Measurements from ENCODE around the gene PRAMEF15. TPM values are rescaled to one million over a fixed set of nuclear protein-coding genes. Genes with fewer than 3 reads are reported as not detected.
A peak's percentile ranks its signal among the peaks of the same experiment; 100 is the strongest.
"Not testable (repeated sequence)": the region's sequence is repeated elsewhere in the genome, so short reads cannot be mapped to it uniquely, and the experiment has no call there.

Gene PRAMEF15
- total and polyA plus RNA-seq, 2 of the 13 experiments (the other 11 are each of a cell fraction or from before 2014, with no cell fraction given): not detected

DNA sequence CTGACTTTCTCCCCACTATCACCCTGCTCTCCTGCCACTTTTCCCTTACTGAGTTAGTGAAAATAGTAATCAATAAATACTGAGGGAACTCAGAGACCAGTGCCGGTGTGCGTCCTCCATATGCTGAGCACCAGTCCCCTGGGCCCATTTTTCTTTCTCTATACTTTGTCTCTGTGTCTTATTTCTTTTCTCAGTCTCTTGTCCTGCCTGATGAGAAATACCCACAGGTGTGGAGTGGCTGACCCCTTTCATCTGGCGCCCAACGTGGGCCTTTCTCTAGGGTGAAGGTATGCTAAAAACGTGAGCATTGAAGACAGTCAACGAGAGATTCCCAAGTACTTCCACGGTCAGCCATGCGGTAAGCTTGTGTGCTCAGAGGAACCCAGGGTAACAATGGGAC, 38.1 kb downstream of the PRAMEF15 start:
- CTCF ChIA-PET (ENCODE audit: low intra/inter-chr PET ratio, low total read pairs); H3K4me2 ChIP-seq (ENCODE audit: low read depth, low read length); H3K4me3 ChIP-seq (replicated peaks in 1 of 3; ENCODE audit: insufficient read depth in 1 of 3, low read depth in 2 of 3, low read length in 3 of 3); in situ Hi-C loops (cut with HindIII; ENCODE audit: extremely low pct_ligation_motif_present, low pct_unique_long_range_greater_than_20kb); FAIRE-seq; BruUV-seq (replicated peaks); H3K36me3 ChIP-seq (replicated peaks in 1 of 2; ENCODE audit: control insufficient read depth in 1 of 2, insufficient read depth in 2 of 2, low read length in 2 of 2); H2AFZ ChIP-seq (ENCODE audit: low read length); ATAC-seq; DNase-seq (ENCODE audit: low spot score); H3K9me3 ChIP-seq (ENCODE audit: low read length); H3K4me1 ChIP-seq (ENCODE audit: insufficient read depth, low read length); intact Hi-C loops (cut with micrococcal nuclease; ENCODE audit: unreplicated experiment); H3K9ac ChIP-seq (ENCODE audit: insufficient read depth, low read depth, low read length); H3K79me2 ChIP-seq (ENCODE audit: insufficient read depth, low read length); POLR2A ChIA-PET; H3K27ac ChIP-seq (ENCODE audit: extremely low read length, insufficient read depth, low read length); H4K20me1 ChIP-seq (ENCODE audit: insufficient read depth, low read length); H3K27me3 ChIP-seq (ENCODE audit: control insufficient read depth in 1 of 2, insufficient read depth in 2 of 2, low read length in 2 of 2): not testable (repeated sequence)
- 45% methylated on average over 8 of the region's 8 CpGs for WGBS (ENCODE audit: low lambda C conversion rate)

DNA sequence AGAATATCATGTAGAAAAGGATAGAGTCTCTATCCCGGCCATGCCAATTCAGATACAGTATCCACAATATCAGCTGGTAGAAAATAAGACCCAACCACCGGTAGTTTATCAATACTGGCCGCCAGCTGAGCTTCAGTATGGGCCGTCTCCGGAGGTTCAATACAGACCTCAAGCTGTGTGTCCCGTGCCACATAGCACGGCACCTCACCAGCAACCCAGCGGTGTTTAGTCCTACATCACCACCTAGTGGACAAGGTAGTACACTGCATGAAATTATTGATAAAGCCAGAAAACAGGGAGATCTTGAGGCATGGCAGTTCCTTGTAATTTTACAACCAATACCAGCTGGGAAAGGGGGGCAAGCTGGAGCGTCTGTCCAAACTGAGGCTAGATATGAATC, 39.1 kb downstream of the PRAMEF15 start:
- H3K79me2 ChIP-seq (ENCODE audit: insufficient read depth, low read length); H3K36me3 ChIP-seq (replicated peaks in 1 of 2; ENCODE audit: control insufficient read depth in 1 of 2, insufficient read depth in 2 of 2, low read length in 2 of 2); H3K27me3 ChIP-seq (ENCODE audit: control insufficient read depth in 1 of 2, insufficient read depth in 2 of 2, low read length in 2 of 2); ATAC-seq; DNase-seq (ENCODE audit: low spot score); BruUV-seq (replicated peaks); FAIRE-seq; in situ Hi-C loops (cut with HindIII; ENCODE audit: extremely low pct_ligation_motif_present, low pct_unique_long_range_greater_than_20kb); POLR2A ChIA-PET; H3K4me2 ChIP-seq (ENCODE audit: low read depth, low read length); H4K20me1 ChIP-seq (ENCODE audit: insufficient read depth, low read length); H3K27ac ChIP-seq (ENCODE audit: extremely low read length, insufficient read depth, low read length); H2AFZ ChIP-seq (ENCODE audit: low read length); H3K9me3 ChIP-seq (ENCODE audit: low read length); H3K4me1 ChIP-seq (ENCODE audit: insufficient read depth, low read length); intact Hi-C loops (cut with micrococcal nuclease; ENCODE audit: unreplicated experiment); H3K9ac ChIP-seq (ENCODE audit: insufficient read depth, low read depth, low read length); H3K4me3 ChIP-seq (replicated peaks in 1 of 3; ENCODE audit: insufficient read depth in 1 of 3, low read depth in 2 of 3, low read length in 3 of 3); CTCF ChIA-PET (ENCODE audit: low intra/inter-chr PET ratio, low total read pairs): not testable (repeated sequence)
- no CpG with 5 or more reads among the region's 9 CpGs for WGBS (ENCODE audit: low lambda C conversion rate)

DNA sequence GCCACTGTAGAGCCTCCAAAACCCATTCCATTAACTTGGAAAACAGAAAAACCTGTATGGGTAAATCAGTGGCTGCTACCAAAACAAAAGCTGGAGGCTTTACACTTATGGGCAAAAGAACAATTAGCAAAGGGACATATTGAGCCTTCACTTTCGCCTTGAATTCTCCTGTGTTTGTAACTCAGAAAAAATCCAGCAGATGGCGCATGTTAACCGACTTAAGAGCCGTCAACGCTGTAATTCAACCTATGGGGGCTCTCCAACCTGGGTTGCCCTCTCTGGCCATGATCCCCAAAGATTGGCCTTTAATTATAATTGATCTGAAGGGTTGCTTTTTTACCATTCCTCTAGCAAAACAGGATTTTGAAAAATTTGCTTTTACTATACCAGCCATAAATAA, 41.4 kb downstream of the PRAMEF15 start:
- in situ Hi-C loops (cut with HindIII; ENCODE audit: extremely low pct_ligation_motif_present, low pct_unique_long_range_greater_than_20kb); H3K9ac ChIP-seq (ENCODE audit: insufficient read depth, low read depth, low read length); H2AFZ ChIP-seq (ENCODE audit: low read length); ATAC-seq; POLR2A ChIA-PET; H3K79me2 ChIP-seq (ENCODE audit: insufficient read depth, low read length); H3K4me1 ChIP-seq (ENCODE audit: insufficient read depth, low read length); FAIRE-seq; H3K27ac ChIP-seq (ENCODE audit: extremely low read length, insufficient read depth, low read length); H3K4me3 ChIP-seq (replicated peaks in 1 of 3; ENCODE audit: insufficient read depth in 1 of 3, low read depth in 2 of 3, low read length in 3 of 3); H3K27me3 ChIP-seq (ENCODE audit: control insufficient read depth in 1 of 2, insufficient read depth in 2 of 2, low read length in 2 of 2); H3K9me3 ChIP-seq (ENCODE audit: low read length); H3K36me3 ChIP-seq (replicated peaks in 1 of 2; ENCODE audit: control insufficient read depth in 1 of 2, insufficient read depth in 2 of 2, low read length in 2 of 2); BruUV-seq (replicated peaks); H3K4me2 ChIP-seq (ENCODE audit: low read depth, low read length); H4K20me1 ChIP-seq (ENCODE audit: insufficient read depth, low read length): not testable (repeated sequence)
- TF ChIP-seq STAG1 (CRISPR knock-in tag; IDR thresholded peaks at IDR 0.05) (peak; percentile 59), SMC3 (IDR thresholded peaks at IDR 0.05; ENCODE audit: low read length) (peak; percentile 46; the same call in 1 of the 2 replicates)
- TF ChIP-seq, protein P1, sequence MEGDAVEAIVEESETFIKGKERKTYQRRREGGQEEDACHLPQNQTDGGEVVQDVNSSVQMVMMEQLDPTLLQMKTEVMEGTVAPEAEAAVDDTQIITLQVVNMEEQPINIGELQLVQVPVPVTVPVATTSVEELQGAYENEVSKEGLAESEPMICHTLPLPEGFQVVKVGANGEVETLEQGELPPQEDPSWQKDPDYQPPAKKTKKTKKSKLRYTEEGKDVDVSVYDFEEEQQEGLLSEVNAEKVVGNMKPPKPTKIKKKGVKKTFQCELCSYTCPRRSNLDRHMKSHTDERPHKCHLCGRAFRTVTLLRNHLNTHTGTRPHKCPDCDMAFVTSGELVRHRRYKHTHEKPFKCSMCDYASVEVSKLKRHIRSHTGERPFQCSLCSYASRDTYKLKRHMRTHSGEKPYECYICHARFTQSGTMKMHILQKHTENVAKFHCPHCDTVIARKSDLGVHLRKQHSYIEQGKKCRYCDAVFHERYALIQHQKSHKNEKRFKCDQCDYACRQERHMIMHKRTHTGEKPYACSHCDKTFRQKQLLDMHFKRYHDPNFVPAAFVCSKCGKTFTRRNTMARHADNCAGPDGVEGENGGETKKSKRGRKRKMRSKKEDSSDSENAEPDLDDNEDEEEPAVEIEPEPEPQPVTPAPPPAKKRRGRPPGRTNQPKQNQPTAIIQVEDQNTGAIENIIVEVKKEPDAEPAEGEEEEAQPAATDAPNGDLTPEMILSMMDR (CRISPR knock-in tag; IDR thresholded peaks at IDR 0.05): peak; percentile 62
- 0% methylated on average over 5 of the region's 5 CpGs for WGBS (ENCODE audit: low lambda C conversion rate)
- CTCF ChIA-PET (ENCODE audit: low intra/inter-chr PET ratio, low total read pairs): interaction anchor here (1.3 kb wide), 1 partner anchor 66 kb away, joined by 7 read pairs; no protein-coding TSS in a partner anchor
- intact Hi-C loops (cut with micrococcal nuclease; ENCODE audit: unreplicated experiment): loop anchor here (5.0 kb wide), 1 partner anchor 66 kb away; no protein-coding TSS in a partner anchor
- peak; percentile 45 for DNase-seq (ENCODE audit: low spot score)

DNA sequence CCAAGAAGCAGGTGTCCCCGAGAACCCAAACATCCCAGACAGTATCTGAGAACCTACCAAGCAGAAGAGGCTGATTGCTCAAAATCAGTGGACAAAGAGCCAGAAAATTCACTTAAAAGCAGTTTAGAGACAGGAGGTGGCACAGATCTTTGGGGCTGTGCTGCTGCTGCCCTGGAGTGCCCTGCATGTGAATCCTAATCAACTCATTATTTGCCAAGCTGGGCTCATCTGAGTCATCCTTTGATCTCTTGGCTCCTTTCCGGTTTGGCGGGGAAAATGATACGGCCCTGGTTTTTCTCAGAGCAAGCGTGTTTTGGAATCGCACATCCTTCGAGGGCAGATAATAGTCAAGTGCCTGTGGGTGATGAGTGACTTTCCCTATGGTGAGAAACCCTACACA, 47.0 kb downstream of the PRAMEF15 start:
- whole genome bisulfite sequencing (ENCODE audit: low lambda C conversion rate): no CpG with 5 or more reads among the region's 7 CpGs
- H3K9me3 ChIP-seq (ENCODE audit: low read length); intact Hi-C loops (cut with micrococcal nuclease; ENCODE audit: unreplicated experiment); H3K36me3 ChIP-seq (replicated peaks in 1 of 2; ENCODE audit: control insufficient read depth in 1 of 2, insufficient read depth in 2 of 2, low read length in 2 of 2); POLR2A ChIA-PET; H3K79me2 ChIP-seq (ENCODE audit: insufficient read depth, low read length); CTCF ChIA-PET (ENCODE audit: low intra/inter-chr PET ratio, low total read pairs); FAIRE-seq; in situ Hi-C loops (cut with HindIII; ENCODE audit: extremely low pct_ligation_motif_present, low pct_unique_long_range_greater_than_20kb); H3K4me1 ChIP-seq (ENCODE audit: insufficient read depth, low read length); H3K9ac ChIP-seq (ENCODE audit: insufficient read depth, low read depth, low read length); H3K27me3 ChIP-seq (ENCODE audit: control insufficient read depth in 1 of 2, insufficient read depth in 2 of 2, low read length in 2 of 2); H3K4me3 ChIP-seq (replicated peaks in 1 of 3; ENCODE audit: insufficient read depth in 1 of 3, low read depth in 2 of 3, low read length in 3 of 3); BruUV-seq (replicated peaks); H3K4me2 ChIP-seq (ENCODE audit: low read depth, low read length); ATAC-seq; H3K27ac ChIP-seq (ENCODE audit: extremely low read length, insufficient read depth, low read length); H4K20me1 ChIP-seq (ENCODE audit: insufficient read depth, low read length); DNase-seq (ENCODE audit: low spot score); H2AFZ ChIP-seq (ENCODE audit: low read length): not testable (repeated sequence)

All from HepG2 (cell line).